Skeletal muscle cell (primary cell): Measurements from ENCODE around the gene SOX15.
A peak's percentile ranks its signal among the peaks of the same experiment; 100 is the strongest.

ENCODE experiments used
- DNase-seq: peaks from one replicate; pipeline ENCODE4 v3.0.0-alpha.2; 2010; ENCODE audit warnings: low read depth
- H3K4me3 ChIP-seq: 2 replicates; pipeline ENCODE4 v1.5.1; 2011; ENCODE audit warnings: low read depth, mild to moderate bottlenecking, control low read depth, low read length, moderate library complexity

Gene SOX15

DNA sequence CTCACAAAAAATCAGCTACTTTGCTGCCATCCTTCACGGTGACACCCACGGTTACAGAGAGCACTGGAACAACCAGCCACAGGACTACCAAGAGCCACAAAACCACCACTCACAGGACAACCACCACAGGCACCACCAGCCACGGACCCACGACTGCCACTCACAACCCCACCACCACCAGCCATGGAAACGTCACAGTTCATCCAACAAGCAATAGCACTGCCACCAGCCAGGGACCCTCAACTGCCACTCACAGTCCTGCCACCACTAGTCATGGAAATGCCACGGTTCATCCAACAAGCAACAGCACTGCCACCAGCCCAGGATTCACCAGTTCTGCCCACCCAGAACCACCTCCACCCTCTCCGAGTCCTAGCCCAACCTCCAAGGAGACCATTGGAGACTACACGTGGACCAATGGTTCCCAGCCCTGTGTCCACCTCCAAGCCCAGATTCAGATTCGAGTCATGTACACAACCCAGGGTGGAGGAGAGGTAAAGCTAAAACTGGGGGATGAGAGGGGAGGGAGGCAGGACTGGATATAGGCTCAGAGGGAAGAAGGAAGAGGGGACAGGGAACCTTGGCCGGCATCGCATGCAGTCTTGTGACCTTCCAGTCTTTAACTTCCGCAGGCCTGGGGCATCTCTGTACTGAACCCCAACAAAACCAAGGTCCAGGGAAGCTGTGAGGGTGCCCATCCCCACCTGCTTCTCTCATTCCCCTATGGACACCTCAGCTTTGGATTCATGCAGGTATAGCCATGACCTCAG is 9.9 kb downstream of the SOX15 start:
- H3K4me3 ChIP-seq = peak overlapping the region; percentile 28
- DNase-seq = no peak

- DNase-seq = peak; percentile 72
- peak within 1 kb of the TSS; percentile 28 for H3K4me3 ChIP-seq
These were observed 10.7 kb downstream of the SOX15 start, which contains the start of gene CD68 for GRCh38 chr17:7579001-7579833. Gene CD68, plus strand, starts transcription at chr17:7579638. Its CDS starts 40 bp downstream, at chr17:7579678.

DNA sequence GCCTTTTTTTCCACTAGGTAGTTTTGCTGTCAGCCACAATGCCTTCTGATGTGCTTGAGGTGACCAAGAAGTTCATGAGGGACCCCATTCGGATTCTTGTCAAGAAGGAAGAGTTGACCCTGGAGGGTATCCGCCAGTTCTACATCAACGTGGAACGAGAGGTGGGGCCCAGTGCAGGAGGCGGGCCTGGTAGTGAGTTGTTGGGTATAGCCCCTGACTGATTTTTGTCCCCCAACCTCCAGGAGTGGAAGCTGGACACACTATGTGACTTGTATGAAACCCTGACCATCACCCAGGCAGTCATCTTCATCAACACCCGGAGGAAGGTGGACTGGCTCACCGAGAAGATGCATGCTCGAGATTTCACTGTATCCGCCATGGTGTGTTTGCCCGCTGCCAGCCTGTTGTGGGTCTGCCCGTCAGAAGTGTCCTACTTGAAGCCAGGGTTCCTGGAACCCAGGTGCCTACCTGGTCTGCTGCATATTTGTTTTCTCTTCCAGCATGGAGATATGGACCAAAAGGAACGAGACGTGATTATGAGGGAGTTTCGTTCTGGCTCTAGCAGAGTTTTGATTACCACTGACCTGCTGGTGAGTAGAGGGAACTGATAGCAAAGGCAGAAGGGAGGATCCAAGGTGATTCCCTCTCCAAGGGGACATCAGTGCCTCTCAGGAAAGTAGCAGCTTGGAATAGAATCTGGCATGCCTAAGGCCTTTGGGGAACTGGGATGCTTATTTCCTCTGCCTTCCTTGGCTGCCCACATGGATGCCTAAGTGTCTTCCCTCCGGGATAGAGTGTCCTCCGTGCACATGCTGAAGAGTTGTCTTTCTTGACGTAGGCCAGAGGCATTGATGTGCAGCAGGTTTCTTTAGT is 12.3 kb downstream of the SOX15 start:
- H3K4me3 ChIP-seq = no peak overlapping the region
- DNase-seq = no peak

DNA sequence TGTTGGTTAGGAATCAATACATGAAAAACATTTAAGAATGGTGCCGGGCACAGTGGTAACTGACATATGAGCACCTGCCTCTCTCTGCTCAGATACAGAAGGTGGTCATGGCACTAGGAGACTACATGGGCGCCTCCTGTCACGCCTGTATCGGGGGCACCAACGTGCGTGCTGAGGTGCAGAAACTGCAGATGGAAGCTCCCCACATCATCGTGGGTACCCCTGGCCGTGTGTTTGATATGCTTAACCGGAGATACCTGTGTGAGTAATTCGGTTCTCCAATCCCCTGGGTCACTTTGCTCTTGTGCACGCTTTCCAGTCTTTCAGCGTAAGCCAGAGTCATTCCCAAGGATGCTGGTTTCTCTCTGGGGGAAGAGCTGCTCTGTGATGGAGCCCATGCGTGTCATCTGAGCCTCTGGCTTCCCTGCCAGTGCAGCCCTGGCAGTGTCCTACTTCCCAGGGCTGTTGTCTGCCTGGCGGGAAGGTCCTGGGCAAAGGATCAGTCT is 13.4 kb downstream of the SOX15 start:
- no peak overlapping the region for H3K4me3 ChIP-seq
- DNase-seq = no peak

- DNase-seq = no peak
- H3K4me3 ChIP-seq = no peak overlapping the region
These were observed 13.9 kb downstream of the SOX15 start for GRCh38 chr17:7575959-7576358.

GRCh38 chr17:7575481-7575883 is 14.4 kb downstream of the SOX15 start:
- no peak for DNase-seq
- H3K4me3 ChIP-seq = peak overlapping the region; percentile 96

DNA sequence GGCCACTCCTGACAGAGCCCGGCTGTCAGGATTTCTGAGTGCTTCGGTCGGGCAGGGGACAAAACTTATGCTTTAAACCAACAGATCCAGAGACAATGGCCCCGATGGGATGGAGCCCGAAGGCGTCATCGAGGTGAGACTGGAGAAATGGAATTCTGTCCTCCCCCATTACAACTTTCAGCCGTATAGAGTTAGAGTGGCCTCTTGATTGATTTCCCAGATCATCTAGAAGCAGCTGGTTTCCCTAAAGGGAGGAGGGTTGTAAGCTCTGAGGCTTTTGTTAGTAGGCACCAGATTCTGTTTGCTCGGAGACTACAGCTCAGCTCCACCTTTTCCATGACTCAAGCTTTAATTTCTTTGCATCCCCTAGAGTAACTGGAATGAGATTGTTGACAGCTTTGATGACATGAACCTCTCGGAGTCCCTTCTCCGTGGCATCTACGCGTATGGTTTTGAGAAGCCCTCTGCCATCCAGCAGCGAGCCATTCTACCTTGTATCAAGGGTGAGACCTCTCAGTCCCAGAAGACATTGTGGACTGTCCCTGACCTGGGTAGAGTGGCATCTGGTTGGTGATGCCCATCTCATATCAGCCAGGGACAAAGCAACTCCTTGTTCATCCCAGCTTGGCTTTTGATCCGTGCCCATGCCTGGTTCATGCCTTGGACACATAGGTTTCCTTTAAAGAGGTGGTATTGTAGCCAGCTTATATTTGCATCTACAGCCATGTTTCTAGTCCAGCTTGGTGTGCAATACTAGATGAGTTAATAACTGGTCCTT is 15.5 kb downstream of the SOX15 start:
- peak overlapping the region; percentile 96 for H3K4me3 ChIP-seq
- DNase-seq = no peak

DNA sequence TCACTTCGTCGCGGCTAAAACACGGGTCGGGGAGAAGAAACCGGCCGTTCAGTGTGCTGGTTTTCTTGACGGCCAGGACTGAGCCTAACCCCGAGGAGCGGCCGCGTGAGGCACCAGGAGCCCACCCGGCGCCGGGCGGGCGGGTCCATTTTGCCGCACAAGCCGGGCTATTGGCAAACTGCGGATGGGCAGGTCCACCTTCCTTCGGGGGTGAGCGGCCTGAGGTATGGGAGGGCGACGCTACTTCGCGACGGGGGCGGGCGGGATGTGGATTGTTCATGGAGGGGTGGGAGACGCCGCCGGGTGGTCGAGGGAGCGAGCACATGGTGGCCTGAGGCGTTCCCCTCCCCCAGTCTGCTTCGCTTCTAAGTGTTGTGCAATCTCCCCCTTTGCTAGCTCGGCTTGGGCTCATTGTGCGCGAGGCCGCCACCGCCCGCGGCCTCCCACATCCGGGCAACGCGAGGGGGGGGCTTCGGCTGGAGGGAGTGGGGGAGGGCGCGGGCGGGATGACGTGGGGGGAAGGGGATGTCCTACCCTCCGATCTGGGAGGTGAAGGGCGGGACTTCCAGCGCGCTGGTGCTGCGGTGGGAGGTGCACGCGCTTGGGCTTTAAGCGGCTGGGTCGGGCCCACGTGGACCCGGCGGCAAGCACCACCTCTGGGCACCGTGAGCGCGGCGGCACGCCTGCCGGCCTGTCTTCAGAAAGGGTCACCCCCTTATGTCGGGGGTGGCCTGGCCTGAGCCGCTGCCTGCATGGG is 16.4 kb downstream of the SOX15 start:
- peak overlapping the region; percentile 96 for H3K4me3 ChIP-seq
- DNase-seq = peak; percentile 76

- peak overlapping the region; percentile 96 for H3K4me3 ChIP-seq
- peak; percentile 98 for DNase-seq
These were observed 17.1 kb downstream of the SOX15 start for GRCh38 chr17:7572588-7573323.

- no peak for DNase-seq
- H3K4me3 ChIP-seq = peak overlapping the region; percentile 61
These were observed 17.6 kb downstream of the SOX15 start for GRCh38 chr17:7572338-7572587.

- H3K4me3 ChIP-seq = no peak overlapping the region
These were observed 19.5 kb downstream of the SOX15 start for GRCh38 chr17:7570351-7570750.

DNA sequence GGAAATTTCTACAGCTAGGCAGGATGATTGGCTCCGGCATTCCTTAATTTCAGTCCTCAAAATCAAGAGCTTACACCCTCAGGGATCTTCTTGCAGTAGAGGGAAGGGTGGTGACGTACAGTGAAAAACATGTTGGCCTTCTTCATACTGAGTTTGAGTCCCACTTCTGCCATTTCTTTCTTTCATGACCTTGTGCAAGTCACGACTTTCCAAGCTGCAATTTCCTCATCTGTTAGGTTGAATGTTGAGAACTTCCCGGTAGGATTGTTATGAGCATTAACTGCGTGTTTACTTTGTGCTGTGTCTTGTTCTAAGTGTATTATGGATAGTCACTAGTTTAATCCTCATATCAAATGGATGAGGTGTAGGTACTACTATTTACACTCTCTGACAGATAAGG is 20.3 kb downstream of the SOX15 start:
- no peak overlapping the region for H3K4me3 ChIP-seq
- no peak for DNase-seq

More at GRCh38 chr17:7570351-7570750, 19.5 kb downstream of the SOX15 start:
- DNase-seq = no peak

- peak overlapping the region; percentile 87 for H3K4me3 ChIP-seq
- DNase-seq = no peak
These were observed 26.6 kb downstream of the SOX15 start for GRCh38 chr17:7563115-7563869.

DNA sequence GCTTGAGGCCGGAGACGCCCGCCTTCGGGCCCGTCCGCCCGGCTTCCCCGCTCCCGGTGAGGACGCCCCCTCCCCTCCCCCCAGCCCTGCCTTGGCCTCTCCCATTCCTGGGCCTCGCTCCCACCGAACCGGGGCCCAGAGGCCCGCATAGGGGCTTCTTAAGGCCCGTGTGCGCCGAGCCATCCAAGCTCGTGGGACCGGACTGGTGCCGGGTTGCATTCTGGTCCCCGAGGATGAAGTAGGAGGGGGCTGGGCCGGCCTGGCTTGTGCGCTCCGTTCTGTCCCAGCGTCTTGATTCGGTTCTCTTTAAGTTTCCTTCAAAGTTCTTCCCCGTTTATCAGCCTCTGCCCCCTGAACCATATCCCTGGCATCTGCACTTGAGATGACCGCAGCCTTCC is 27.7 kb downstream of the SOX15 start:
- H3K4me3 ChIP-seq = peak overlapping the region; percentile 87

GRCh38 chr17:7561589-7562207 is 28.2 kb downstream of the SOX15 start, which contains the start of gene SENP3:
Gene SENP3, plus strand, starts transcription at chr17:7561919. Its CDS starts 1,158 bp downstream, at chr17:7563077.
- peak within 1 kb of the TSS; percentile 87 for H3K4me3 ChIP-seq
- DNase-seq = peak; percentile 63

More for the DNA sequence above, 27.7 kb downstream of the SOX15 start:
- no peak for DNase-seq

DNA sequence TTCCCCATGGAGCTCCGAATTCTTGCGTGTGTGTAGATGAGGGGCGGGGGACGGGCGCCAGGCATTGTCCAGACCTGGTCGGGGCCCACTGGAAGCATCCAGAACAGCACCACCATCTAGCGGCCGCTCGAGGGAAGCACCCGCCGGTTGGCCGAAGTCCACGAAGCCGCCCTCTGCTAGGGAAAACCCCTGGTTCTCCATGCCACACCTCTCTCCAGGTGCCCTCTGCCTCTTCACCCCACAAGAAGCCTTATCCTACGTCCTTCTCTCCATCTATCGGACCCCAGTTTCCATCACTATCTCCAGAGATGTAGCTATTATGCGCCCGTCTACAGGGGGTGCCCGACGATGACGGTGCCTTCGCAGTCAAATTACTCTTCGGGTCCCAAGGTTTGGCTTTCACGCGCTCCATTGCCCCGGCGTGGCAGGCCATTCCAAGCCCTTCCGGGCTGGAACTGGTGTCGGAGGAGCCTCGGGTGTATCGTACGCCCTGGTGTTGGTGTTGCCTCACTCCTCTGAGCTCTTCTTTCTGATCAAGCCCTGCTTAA is 28.8 kb downstream of the SOX15 start:
- no peak for DNase-seq
- peak overlapping the region; percentile 87 for H3K4me3 ChIP-seq
